Left cardiac atrium (tissue), 4 donors: ENCODE measurements around the gene OPN4. TPM values are rescaled to one million over a fixed set of nuclear protein-coding genes. Genes with fewer than 3 reads are reported as not detected.

Experiments
- ATAC-seq, 2 donors: fragments of 200-7000 bp; cut with Tn5 transposase; one replicate each; pipeline ENCODE4 v1.9.1; 2020; ENCODE audit warnings: mild to moderate bottlenecking in 2 of 2, moderate library complexity in 2 of 2
- DNase-seq: peaks from one replicate; pipeline ENCODE4 v3.0.0-alpha.2; 2020
- intact Hi-C, 2 donors: fragments of 100-400 bp; cut with DNase I; formaldehyde crosslinking; loops; one replicate each; pipeline versions ENCODE4 v1.14.1 to v1.15.1; 2022 to 2023
- total RNA-seq, 2 donors: library from RNA; stranded (reverse); fragmentation: NEBNext Ultra II Directional; extraction: Animal tissue kit (Norgen Biotek cat#: 25700); gene quantifications; one replicate each; pipeline ENCODE4 v1.2.1, GENCODE V29; 2021
- donor health status: DM: no; HTN: yes; CAD: no.
- donor health status: DM: no; HTN: yes; CAD: no; lungs with severe emphysema.
- donor health status: DM: yes; HTN: yes; CAD: no.
- donor health status: Dilated cardiomyopathy.

Gene OPN4
- total RNA-seq, 2 donors from 2014 or later: 0.12 to 0.18 TPM

DNA sequence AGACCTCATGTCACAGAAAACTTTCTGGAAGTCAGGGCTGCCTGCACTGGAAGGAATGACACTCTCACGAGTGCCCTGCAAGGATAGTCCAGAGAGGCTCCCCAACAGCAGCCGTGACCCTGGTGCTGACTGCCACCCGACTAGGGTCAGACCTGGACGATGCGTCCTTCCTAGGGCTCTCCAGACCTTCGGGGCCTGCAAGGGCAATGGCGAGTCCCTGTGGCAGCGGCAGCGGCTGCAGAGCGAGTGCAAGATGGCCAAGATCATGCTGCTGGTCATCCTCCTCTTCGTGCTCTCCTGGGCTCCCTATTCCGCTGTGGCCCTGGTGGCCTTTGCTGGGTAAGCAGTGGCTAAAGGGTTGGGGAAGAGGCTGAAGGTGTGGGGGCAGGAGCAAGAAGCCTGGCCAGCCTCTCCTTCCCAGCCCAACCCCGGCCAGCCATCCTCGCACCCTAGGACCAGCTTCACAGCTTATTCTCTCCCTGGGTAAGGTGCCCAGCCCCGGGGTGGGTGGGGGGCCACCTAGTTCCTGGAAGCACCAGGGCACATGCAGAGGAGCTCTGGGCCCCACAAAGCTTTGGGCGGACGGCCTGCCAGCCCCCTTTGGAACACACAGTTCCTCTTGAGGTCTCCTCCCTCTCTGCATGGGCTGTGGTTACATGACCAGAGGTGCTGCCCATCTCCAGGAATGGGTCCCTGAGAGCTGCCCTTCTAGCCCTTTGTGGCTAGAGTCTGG lies 5.5 kb downstream of the OPN4 start:
- intact Hi-C loops: no loop called here
- DNase-seq (peak; percentile 20), ATAC-seq (no peak)

DNA sequence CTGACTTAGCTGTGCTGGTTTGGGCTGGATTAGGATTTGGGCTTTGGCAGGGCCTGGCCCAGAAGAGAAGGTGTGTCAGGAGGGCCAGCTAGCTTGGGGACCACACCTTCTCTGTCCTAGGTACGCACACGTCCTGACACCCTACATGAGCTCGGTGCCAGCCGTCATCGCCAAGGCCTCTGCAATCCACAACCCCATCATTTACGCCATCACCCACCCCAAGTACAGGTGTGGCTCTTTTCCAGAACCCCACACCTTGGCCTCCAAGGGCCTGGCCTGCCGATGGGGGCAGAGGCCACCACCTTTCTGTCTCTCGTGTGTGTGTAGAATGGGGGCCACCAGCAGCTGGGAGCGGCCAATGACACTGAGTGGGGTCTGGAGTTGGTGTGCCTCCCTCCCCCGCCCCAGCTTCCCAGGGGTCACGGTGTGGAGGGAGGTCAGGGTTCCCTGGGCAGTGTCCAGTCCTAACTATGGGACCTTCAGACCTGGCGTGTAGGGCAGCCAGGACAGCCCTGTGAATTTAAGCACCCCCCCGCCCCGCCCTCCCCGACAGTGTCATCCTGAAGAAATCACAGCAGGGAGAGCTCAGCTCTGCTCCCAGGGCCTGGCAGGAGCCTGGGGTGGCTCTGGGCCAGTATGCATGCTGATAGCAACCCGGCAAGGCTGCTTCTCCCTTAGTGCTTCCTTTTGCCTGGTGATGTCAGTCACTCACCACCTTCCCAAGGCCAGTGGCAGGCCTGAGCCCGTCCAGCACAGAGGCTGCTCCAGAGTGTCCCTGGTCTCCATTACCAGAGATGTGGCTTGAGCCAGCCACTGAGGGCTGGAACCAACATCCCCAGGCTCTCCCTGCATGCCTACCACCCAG lies 7.0 kb downstream of the OPN4 start:
- peak; percentile 43 to 60 for ATAC-seq
- DNase-seq: peak; percentile 83
- intact Hi-C loops: no loop called here

DNA sequence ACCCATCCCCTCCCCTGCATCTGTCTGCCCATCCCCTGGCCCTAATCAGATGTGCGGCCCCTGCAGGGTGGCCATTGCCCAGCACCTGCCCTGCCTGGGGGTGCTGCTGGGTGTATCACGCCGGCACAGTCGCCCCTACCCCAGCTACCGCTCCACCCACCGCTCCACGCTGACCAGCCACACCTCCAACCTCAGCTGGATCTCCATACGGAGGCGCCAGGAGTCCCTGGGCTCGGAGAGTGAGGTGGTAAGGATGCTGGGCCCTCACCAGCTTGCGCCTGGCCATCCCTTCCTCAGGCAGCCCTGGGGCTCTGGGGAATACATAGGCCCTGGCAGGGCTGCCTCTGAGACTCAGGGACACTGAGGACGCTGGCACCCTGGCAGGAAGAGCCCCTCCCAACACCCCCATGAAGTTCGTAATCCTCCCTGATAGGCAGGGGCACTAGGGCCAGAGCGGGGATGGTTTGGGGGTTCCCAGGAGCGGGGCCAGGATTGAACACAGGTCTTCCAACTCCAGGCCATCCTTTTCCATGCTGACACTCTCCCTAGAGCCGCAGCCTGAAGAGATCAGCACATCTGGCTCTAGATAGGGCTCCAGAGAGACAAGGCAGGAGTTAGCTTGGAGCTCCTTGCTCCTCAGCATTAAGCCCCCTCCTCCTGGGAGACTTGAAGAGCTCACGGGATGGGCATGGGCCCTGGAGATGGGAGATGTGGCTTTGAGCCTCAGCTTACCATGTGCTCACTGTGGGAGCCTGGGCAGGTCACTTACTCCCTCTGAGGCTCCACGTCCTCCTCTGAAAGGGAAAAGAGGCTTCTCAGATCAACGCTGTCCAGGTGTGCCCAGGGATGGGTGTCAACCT lies 8.1 kb downstream of the OPN4 start:
- intact Hi-C loops: no loop called here
- ATAC-seq (no peak), DNase-seq (peak; percentile 20)

DNA sequence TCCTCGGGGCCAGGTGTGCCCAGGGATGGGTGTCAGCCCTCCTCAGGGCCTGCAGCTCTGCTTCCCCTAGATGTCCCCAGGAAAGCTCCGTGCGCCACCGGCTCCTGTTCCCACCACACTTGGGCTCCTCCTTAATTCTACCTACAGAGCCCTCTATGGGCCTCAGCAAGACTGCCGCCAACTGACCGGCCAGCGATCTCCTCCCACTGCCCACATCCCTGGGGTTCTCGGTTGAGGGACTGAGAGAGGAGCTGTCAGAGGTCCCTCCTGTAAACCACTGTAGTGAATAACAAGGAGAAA lies 8.6 kb downstream of the OPN4 start:
- DNase-seq: peak; percentile 18
- no peak for ATAC-seq
- intact Hi-C loops: no loop called here

DNA sequence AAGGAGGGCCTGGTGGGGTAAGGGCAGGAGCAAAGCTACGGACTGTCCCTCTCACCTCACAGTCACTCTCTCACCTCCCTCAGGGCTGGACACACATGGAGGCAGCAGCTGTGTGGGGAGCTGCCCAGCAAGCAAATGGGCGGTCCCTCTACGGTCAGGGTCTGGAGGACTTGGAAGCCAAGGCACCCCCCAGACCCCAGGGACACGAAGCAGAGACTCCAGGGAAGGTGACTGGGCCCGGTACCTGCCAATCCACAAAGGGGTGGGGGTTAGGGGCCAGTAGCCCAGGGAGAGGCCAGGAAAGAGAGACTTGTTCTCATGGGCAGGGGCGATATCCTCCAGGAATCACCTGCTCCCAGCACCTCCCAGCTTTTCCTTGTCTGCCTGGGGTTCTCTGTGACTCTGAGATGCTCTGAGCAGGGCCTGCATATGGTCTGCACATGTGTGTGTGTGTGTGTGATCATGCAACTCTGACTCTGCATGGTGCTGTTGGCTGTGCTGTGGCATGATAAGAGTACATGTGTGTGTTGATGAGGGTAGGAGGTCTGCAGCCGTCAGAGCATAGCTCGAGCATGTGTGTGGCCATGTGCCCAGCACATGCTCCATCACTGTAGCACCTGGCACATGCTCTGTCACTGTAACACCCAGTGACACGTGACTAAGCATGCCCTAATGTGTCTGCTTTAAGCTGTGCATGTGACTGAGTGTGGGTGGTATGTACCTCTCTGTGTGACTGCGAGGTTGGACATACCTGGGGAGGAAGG lies 9.4 kb downstream of the OPN4 start:
- intact Hi-C loops: no loop called here
- no peak for ATAC-seq
- DNase-seq: peak; percentile 16

DNA sequence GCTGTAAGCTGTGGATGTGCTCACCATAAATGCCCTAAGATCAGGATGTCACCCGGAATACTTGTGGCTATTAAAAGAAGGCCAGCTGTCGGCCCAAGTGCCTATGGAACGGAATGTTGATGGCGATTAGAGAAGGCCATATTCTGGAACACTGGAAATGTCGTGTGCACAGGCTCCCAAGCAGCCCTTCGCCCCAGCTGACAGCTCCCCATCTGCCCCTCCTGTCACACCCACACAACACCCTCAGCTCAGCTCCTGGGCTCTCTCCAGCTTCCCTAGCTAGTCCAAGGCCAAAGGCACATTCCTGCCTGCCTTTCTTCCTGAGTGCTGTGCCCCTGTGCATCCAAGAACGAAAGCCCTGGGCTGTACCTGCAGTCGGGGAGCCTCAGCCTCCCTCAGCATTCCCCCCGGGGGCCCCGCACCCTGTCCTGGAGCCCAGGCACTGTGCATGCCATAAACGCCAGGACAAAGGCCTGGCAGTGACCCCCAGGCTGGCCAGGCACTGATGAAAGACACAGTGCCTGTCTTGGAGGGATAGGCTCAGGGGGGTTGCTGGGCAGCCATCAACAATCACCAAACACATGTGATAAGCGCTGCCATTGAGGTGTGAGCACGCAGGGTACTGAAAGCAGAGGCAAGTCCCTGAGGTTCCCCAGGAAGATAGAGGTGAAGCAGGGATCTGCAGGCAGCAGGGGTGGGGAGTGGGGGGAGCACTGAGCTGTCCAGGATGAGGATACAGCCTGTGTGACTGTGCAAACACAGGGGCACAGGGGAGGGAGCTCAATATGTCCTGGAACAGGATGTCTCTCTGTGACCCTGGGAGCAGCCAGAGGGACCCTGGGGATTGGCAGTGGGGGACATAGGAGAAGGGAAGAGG lies 10.2 kb downstream of the OPN4 start:
- DNase-seq (peak; percentile 68), ATAC-seq (peak; percentile 48 to 50)
- intact Hi-C loops: no loop called here

DNA sequence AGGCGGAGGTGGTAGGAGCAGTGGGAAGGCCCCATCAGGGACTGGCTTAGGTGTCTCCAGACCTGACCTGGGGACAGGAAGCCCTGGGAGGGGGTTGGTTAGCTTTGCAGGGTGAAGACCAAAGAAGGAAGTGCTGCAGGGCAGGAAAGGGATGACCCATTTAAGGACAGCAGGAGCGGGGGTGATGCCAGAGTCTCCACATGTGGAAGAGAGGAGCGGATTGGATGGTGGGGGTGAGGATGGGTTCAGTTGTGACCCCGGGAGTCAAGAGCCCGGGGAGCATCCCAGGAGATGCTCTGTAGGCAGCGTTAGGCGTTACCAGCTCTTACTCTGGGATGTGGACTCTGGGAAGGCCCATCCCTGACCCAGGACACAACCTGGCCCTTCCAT lies 10.9 kb downstream of the OPN4 start:
- ATAC-seq: no peak
- DNase-seq: no peak
- intact Hi-C loops: no loop called here

DNA sequence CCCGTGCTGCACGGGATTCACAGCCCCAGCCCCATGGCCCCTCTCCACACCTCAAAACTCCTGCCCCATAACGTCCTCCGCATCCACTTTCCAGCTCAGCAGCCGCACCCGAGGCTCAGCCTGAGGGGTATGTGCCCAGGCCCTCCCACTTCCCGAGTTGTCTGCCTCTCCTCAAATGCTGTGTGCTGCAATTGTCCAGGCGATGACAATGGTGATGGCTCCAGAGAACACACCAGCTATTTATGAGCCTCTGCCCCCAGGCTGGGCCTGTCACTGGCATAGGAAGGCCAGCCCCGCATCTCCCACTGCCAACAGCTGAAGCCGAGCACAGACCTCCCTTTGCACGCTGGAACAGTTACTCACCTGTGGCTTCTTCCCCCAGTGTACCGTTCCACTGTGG lies 11.5 kb downstream of the OPN4 start:
- ATAC-seq: peak; percentile 1 to 17
- intact Hi-C loops: no loop called here
- DNase-seq: no peak

DNA sequence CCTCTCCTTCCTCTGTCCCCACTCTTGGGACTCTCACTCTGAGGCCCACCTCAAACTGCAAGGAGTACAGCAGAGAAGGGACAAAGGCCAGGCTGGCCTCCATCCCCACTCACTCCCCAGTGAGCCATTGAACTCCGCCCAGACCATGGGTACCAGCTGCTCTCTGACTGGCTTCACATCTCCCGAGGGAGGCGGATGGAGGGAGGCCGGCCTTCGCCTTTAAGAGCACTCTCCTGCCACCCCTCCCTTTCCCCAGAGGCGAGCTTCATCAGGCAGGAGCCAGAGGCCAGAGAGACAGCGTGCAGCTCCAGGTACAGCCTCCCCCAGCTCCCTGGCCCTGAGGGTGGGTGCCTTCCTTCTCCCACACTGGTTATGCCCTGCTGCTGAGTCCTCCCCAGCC lies 12.2 kb downstream of the OPN4 start:
- no peak for DNase-seq
- intact Hi-C loops: no loop called here
- no peak for ATAC-seq

DNA sequence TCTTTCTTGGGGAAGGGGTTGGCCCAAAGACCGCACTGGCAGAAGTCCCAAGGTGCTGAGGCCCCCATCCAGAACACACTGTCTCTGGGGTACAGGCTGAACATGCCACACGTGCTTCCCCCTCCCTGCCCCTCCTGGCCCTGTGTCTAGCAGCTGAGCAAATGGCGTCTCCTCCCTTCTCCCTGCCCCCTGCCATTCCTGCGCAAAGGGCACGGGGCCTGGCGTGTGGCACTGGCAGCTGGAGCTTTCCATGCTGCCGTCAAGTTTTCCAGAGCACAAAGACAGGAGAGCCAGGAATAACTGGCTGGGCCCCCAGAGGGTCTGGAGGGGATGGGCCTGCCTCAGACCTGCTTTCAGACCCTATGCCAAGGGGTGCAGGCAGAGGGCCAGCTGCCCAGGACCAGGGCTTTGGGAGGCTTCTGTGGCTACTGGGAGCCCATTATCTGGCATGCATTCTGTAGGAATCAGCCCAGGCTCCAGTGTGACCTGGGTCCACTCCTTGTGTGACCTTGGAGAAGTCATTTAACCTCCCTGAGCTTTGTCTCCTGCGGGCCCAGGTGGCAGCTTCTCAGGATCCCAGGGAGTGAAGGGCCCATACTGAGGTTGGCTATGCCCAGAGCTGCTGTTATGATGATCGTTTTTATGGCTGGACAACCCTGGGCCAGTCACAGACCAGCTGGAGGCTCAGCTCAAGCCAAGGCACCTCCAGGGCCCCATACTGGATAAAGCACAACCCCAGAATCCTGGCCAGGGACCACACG lies 13.3 kb downstream of the OPN4 start:
- peak; percentile 0 to 7 for ATAC-seq
- no peak for DNase-seq
- intact Hi-C loops: no loop called here

DNA sequence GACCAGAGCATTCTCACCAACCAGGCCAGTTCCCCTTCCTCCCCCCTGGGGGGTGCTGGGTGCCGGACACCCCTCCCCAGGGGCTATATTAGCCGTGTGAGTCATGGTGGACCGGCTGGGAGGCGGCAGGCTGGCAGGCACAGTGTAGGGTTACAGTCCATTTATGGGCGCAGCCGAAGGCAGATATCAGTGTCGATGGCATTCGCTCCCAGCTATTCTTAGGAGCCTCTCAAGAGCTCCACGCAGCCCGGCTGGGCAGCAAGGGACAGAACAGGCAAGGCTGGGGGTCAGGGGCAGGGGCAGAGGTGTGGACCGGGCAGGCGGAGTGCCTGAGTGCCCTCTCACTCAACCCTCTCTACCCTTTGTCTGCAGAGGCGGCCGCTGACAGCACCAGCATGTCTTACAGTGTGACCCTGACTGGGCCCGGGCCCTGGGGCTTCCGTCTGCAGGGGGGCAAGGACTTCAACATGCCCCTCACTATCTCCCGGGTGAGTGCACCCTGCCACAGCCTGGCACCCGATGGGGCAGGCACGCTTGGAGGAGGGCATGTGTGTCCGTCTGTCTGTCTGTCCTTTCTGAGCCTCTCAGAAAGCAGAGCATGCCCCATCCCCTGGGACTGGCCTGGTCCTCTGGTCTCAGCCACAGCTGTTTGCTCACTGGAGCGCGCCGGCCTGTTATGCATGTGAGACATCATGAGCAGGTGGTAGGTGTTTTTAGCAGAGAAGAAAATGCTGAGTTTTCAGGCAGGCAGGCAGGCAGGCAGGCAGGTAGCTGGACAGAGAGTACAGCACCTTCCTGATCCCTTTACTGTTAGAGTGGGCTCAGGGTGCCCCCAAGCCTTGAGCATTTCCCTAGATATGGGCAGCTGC lies 14.2 kb downstream of the OPN4 start, which contains the start of gene LDB3:
Gene LDB3 (plus strand): TSS at position 215 of the 869 bp plus-strand sequence. CDS start 181 bp downstream, at position 396.
- DNase-seq (peak; percentile 73), ATAC-seq (peak; percentile 39 to 52)
- intact Hi-C loops: no loop called here

DNA sequence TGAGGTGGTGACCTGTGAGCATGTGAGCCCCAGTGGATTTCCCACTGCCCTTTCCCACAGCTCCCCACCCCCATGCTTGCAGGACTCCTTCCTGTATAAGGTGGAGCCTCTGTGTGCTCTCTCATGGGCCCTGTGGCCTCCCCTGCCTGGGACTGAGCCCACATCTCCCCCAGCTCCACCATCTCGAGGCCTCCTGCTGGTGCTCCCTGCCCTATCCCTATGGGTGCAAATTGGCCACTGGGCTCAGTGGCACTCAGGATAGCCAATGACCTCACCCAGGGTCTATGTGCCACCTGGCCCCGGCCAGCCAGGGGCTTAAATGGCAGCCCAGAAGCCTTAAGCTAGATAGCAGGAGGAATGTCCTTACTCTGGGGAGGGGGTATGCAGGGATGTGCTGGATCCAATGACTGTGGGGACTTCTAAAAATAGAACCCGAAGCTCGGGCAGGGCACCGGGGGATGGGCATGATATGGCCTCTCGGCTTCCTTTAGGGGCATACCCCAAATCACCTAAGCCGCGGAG lies 16.0 kb downstream of the OPN4 start:
- ATAC-seq (peak; percentile 1 to 19), DNase-seq (no peak)

DNA sequence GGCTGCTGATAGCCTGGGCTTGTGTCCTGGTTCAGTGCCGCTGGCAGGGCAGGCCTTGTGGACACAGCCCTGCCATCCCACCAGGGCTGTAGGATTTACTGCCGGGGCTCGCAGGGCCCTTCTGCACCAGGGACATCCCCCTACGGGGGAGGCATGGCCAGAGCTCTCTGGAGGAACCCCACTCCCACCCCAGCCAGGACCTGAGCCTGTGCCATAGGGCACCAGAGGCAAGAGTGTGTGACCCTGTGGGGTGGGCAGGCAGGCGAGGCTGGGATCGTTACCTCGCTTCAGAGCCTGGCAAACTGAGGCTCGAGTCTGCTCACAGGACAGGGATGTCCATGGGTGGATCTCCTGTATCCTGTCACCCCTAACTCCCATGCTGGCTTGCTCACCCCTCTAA lies 16.5 kb downstream of the OPN4 start:
- no peak for DNase-seq
- ATAC-seq: no peak
- intact Hi-C loops: no loop called here

More for the DNA sequence above, 16.0 kb downstream of the OPN4 start:
- intact Hi-C loops: no loop called here

DNA sequence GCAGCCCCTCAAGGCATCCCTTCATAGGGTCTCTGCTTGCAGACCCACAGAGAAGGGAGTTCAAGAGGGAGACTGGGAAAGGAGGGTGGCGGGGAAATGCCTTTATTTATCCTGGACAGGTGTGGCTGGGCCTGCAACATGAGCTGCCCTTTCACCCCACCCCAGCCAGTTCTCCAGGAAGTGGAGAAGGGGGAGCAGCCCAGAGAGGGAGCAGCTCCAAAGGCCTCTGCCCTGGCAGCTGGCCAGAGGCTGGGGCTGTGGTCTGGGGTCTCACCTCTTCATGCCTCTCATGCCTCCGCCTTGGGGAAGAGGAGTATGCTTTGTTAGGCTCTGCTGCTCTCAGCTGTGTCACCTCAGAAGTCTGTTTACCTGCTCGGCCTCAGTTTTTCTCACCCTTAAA lies 17.1 kb downstream of the OPN4 start:
- no peak for DNase-seq
- no peak for ATAC-seq
- intact Hi-C loops: no loop called here

DNA sequence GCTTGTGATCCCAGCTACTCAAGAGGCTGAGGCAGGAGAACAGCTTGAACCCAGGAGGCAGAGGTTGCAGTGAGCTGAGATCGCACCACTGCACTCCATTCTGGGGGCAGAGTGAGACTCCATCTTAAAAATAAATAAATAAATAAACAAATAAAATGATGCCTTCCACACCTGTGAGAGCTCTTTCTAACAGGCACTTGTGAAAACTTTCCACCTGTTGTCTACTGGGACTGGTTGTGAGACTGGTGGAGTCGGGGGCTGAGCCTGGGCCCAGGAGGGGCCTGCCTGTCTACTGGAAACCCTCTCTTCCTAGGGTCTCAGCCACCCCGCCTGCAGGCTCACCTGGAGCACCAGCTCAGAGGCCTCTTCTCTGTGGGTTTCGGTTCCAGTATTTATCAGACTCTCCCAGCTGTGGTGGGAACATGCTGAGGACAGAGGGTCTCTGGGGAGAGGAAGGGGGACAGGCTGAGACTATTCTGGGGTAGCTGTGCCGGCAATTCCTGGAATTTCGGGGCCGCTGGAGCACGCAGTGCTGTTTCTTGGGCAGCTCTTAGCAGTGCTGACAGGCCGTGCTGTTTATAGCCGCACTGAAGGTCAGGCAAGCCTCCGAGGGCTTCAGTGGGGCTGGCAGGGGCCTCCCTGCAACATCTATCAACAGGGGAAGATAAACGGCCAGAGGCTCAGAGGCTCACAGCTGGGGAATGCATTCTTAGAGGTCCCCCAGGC lies 17.8 kb downstream of the OPN4 start:
- DNase-seq: peak; percentile 71
- intact Hi-C loops: no loop called here
- ATAC-seq: peak; percentile 15 to 27
